ENCODE results near the gene SOS2. TPM values are rescaled to one million over a fixed set of nuclear protein-coding genes. Genes with fewer than 3 reads are reported as not detected.

Gene SOS2
- total RNA-seq, 4 donors from 2014 or later, result 40.1 to 59.8 (median 46.7) TPM

GRCh38 chr14:50067723-50068495 is 163.5 kb downstream of the SOS2 start:
- H3K4me1 ChIP-seq, result no peaks in the 10 kb centered on the region
- 95% methylated on average over 8 of the region's 8 CpGs for WGBS
- no peak for DNase-seq (ENCODE audit: extremely low spot score)
- TF ChIP-seq CTCF (IDR thresholded peaks at IDR 0.05) (no peak), POLR2A (IDR thresholded peaks at IDR 0.05; ENCODE audit: low read depth) (no peak), EP300 (IDR thresholded peaks at IDR 0.05) (no peak), POLR2AphosphoS5 (IDR thresholded peaks at IDR 0.05) (no peak)
- H3K4me3 ChIP-seq, result no peak overlapping the region
- no peaks in the 10 kb centered on the region for H3K27me3 ChIP-seq
- intact Hi-C loops (cut with DNase I), result no loop called here
- H3K36me3 ChIP-seq, result no peaks in the 10 kb centered on the region
- H3K27ac ChIP-seq (replicated peaks in 1 of 4), result no peak overlapping the region
- no peaks in the 10 kb centered on the region for H3K9me3 ChIP-seq

Small RNA genes within 50 kb of the gene (small RNA-seq; reads per million reads assigned to genes)
- 0 reads per million in 3 donors for gene RF00019

Other genes with a start within 250 kb of the SOS2 start
- 1 to 10 TPM; 3.1 to 5.4 (median 4.8) TPM for gene VCPKMT, start 115.0 kb downstream of the SOS2 start, total RNA-seq
- 10 to 100 TPM in 1 of 4 donors, 1 to 10 TPM in 3; 4.0 to 12.2 (median 7.7) TPM for gene L2HGDH, start 80.7 kb upstream of the SOS2 start, total RNA-seq
- gene DMAC2L, start 80.7 kb upstream of the SOS2 start, total RNA-seq, result 10 to 100 TPM in 3 of 4 donors, 1 to 10 TPM in 1; 9.9 to 33.6 (median 14.6) TPM
- gene CDKL1, start 165.3 kb upstream of the SOS2 start, total RNA-seq, result 10 to 100 TPM; 11.2 to 17.7 (median 12.3) TPM

Data from esophagus muscularis mucosa (tissue), 4 donors.